T-cell (primary cell): ENCODE data around the gene DDI2. TPM values are rescaled to one million over a fixed set of nuclear protein-coding genes. Genes with fewer than 3 reads are reported as not detected.

Experiments
- ATAC-seq, 4 experiments: fragments of 200-7000 bp in 3 of 4; fragments of 150-1000 bp in 1 of 4; cut with Tn5 transposase; replicated peaks in 1 of 4; 1 replicate in 3 of 4; 2 replicates in 1 of 4; pipeline ENCODE4 v1.10.0; 2021; ENCODE audit warnings: moderate library complexity in 3 of 4, mild to moderate bottlenecking in 2 of 4, moderate number of reproducible peaks in 1 of 4
- CTCF ChIA-PET, 2 donors: fragments of 300-600 bp; sonication (Branson Sonifier 250); formaldehyde crosslinking; loops; one replicate each; lab custom pipeline; 2022; ENCODE audit warnings: antibody characterized with exemption in 2 of 2; lab: Charles Lee
- POLR2A ChIA-PET, 2 donors: fragments of 300-600 bp; sonication (Branson Sonifier 250); formaldehyde crosslinking; loops; one replicate each; lab custom pipeline; 2022; ENCODE audit warnings: antibody characterized with exemption in 2 of 2; lab: Charles Lee
- DNase-seq, 35 experiments: peaks; one replicate each; pipeline versions ENCODE4 v3.0.0 to v3.0.0-alpha.2; 2013 to 2023
- H3K27ac ChIP-seq: one replicate; pipeline ENCODE4 v1.5.1; 2013; ENCODE audit warnings: low read length
- H3K27me3 ChIP-seq, 2 experiments: replicated peaks in 1 of 2; 1 replicate in 1 of 2; 2 replicates in 1 of 2; pipeline versions ENCODE4 v1.6.1 to v1.7.0; 2013; ENCODE audit warnings: low read length in 1 of 2, mixed read lengths in 1 of 2; ENCODE audit not compliant: control insufficient read depth in 2 of 2, insufficient read depth in 2 of 2; ENCODE audit errors: extremely low read depth in 1 of 2
- H3K36me3 ChIP-seq, 2 donors: 1 replicate in 1 of 2; 2 replicates in 1 of 2; pipeline versions ENCODE4 v1.6.1 to v1.7.0; 2013; ENCODE audit warnings: low read length in 1 of 2; ENCODE audit not compliant: control insufficient read depth in 2 of 2, insufficient read depth in 1 of 2; ENCODE audit errors: extremely low read depth in 1 of 2
- H3K4me1 ChIP-seq, 2 experiments: 1 replicate in 1 of 2; 2 replicates in 1 of 2; pipeline versions ENCODE4 v1.6.1 to v1.7.0; 2013; ENCODE audit warnings: low read length in 2 of 2, mixed read lengths in 1 of 2; ENCODE audit not compliant: insufficient read depth in 2 of 2, control insufficient read depth in 1 of 2; ENCODE audit errors: extremely low read depth in 1 of 2
- H3K4me3 ChIP-seq, 2 donors: 1 replicate in 1 of 2; 2 replicates in 1 of 2; pipeline versions ENCODE4 v1.5.1 to v1.7.0; 2013; ENCODE audit warnings: mild to moderate bottlenecking in 2 of 2, low read length in 1 of 2, moderate library complexity in 1 of 2; ENCODE audit not compliant: control insufficient read depth in 1 of 2; ENCODE audit errors: extremely low read depth in 1 of 2
- H3K9me3 ChIP-seq: 2 replicates; pipeline ENCODE4 v1.7.0; 2013
- H3K27ac Mint-ChIP-seq, 2 donors: one replicate each; pipeline ENCODE4 v1.8.0; 2020 to 2021; ENCODE audit warnings: mild to moderate bottlenecking in 2 of 2, mixed read lengths in 2 of 2
- H3K27me3 Mint-ChIP-seq, 2 donors: one replicate each; pipeline ENCODE4 v1.8.0; 2021 to 2022; ENCODE audit warnings: mixed read lengths in 2 of 2
- H3K36me3 Mint-ChIP-seq: one replicate; pipeline ENCODE4 v1.8.0; 2021; ENCODE audit warnings: mixed read lengths
- H3K4me1 Mint-ChIP-seq, 3 donors: one replicate each; pipeline ENCODE4 v1.8.0; 2020 to 2022; ENCODE audit warnings: mixed read lengths in 3 of 3, mild to moderate bottlenecking in 1 of 3
- H3K4me3 Mint-ChIP-seq, 3 donors: one replicate each; pipeline ENCODE4 v1.8.0; 2020 to 2022; ENCODE audit warnings: mild to moderate bottlenecking in 3 of 3, mixed read lengths in 3 of 3, moderate library complexity in 3 of 3
- H3K9me3 Mint-ChIP-seq, 3 donors: one replicate each; pipeline ENCODE4 v1.8.0; 2020 to 2022; ENCODE audit warnings: mixed read lengths in 3 of 3
- WGBS: methylation state at CpG from one replicate; pipeline ENCODE4 v1.1.5; 2013; ENCODE audit warnings: missing lambda C conversion rate; ENCODE audit not compliant: insufficient coverage; 5-methylcytosine and 5-hydroxymethylcytosine counted together
- total RNA-seq, 35 experiments: library from RNA in 6 of 35; stranded (reverse) in 6 of 35; fragments of 120-200 nt in 1 of 35; gene quantifications; one replicate each; pipeline versions ENCODE4 v1.2.1 to v1.2.4 and lab custom pipeline; 2013 to 2026

Gene DDI2
- total RNA-seq, 5 donors from 2014 or later (not counting 1 experiment from before 2014, with no cell fraction given): 32.4 to 62.2 (median 60.5) TPM

GRCh38 chr1:15668089-15668754, 51.0 kb downstream of the DDI2 start:
- Mint-ChIP-seq H3K27ac (no peak overlapping the region), H3K4me3 (no peak overlapping the region), H3K9me3 (no peaks in the 10 kb centered on the region), H3K27me3 (no peaks in the 10 kb centered on the region), H3K4me1 (peaks cover 0 to 5% (median 0%) of the 10 kb centered on the region in 3 donors), H3K36me3 (peaks cover 5% of the 10 kb centered on the region)
- ChIA-PET CTCF (interaction anchor here in 1 of 2 donors (0.5 kb wide), 1 partner anchor 269 kb away, joined by 4 read pairs; no protein-coding TSS in a partner anchor), POLR2A (interaction anchor here in 1 of 2 donors (0.7 kb wide), 1 partner anchor 16 kb away, joined by 3 read pairs; no protein-coding TSS in a partner anchor)
- H3K27me3 ChIP-seq: no peaks in the 10 kb centered on the region
- no peak overlapping the region for H3K4me3 ChIP-seq
- H3K27ac ChIP-seq: no peak overlapping the region
- H3K4me1 ChIP-seq: no peaks in the 10 kb centered on the region
- ATAC-seq (no peak), DNase-seq (no peak)
- H3K36me3 ChIP-seq: no peaks in the 10 kb centered on the region
- no peaks in the 10 kb centered on the region for H3K9me3 ChIP-seq
- WGBS: no CpG with 5 or more reads among the region's 5 CpGs

GRCh38 chr1:15669074-15669473, 51.8 kb downstream of the DDI2 start:
- ChIA-PET POLR2A (interaction anchor here in 1 of 2 donors (0.7 kb wide), 1 partner anchor 16 kb away, joined by 3 read pairs; no protein-coding TSS in a partner anchor), CTCF (no interaction called here)
- no peak overlapping the region for H3K27ac ChIP-seq
- H3K4me1 Mint-ChIP-seq: peaks cover 0 to 5% (median 0%) of the 10 kb centered on the region in 3 donors
- H3K36me3 Mint-ChIP-seq: peaks cover 3% of the 10 kb centered on the region
- no peak overlapping the region for H3K4me3 ChIP-seq
- 90% methylated on average over 3 of the region's 10 CpGs for WGBS
- no peaks in the 10 kb centered on the region for H3K9me3 ChIP-seq
- H3K27ac Mint-ChIP-seq: no peak overlapping the region
- H3K9me3 Mint-ChIP-seq: no peaks in the 10 kb centered on the region
- H3K4me1 ChIP-seq: no peaks in the 10 kb centered on the region
- H3K27me3 Mint-ChIP-seq: no peaks in the 10 kb centered on the region
- no peaks in the 10 kb centered on the region for H3K36me3 ChIP-seq
- no peak overlapping the region for H3K4me3 Mint-ChIP-seq
- DNase-seq: no peak
- ATAC-seq: no peak
- no peaks in the 10 kb centered on the region for H3K27me3 ChIP-seq

DNA sequence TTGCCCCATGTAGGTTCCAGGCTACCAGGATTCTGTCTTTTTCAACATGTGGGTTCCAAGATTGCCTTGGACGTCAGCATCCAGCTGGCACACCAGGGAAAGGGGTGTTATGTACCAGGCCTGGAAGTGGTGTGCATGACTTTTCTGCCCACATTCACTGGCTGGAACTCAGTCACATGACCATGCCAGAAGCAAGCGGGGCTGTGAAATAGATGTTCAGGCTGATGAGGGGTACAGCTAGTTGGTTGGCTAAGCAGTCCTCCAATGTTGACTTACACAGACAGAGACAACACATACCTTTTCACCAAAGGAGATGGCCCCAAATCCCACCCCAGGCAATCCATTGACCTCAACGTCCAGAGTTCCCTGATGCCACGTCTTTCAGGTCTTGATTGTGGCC, 52.6 kb downstream of the DDI2 start:
- H3K9me3 ChIP-seq: no peaks in the 10 kb centered on the region
- Mint-ChIP-seq H3K9me3 (no peaks in the 10 kb centered on the region), H3K4me1 (peaks cover 0 to 5% (median 0%) of the 10 kb centered on the region in 3 donors), H3K4me3 (no peak overlapping the region), H3K27me3 (no peaks in the 10 kb centered on the region), H3K27ac (no peak overlapping the region), H3K36me3 (peaks cover 3% of the 10 kb centered on the region)
- H3K4me3 ChIP-seq: no peak overlapping the region
- H3K4me1 ChIP-seq: no peaks in the 10 kb centered on the region
- H3K27me3 ChIP-seq: no peaks in the 10 kb centered on the region
- ChIA-PET POLR2A (no interaction called here), CTCF (interaction anchor here in 1 of 2 donors (0.5 kb wide), 1 partner anchor 693 kb away, joined by 4 read pairs; no protein-coding TSS in a partner anchor)
- DNase-seq (no peak), ATAC-seq (no peak)
- no peak overlapping the region for H3K27ac ChIP-seq
- H3K36me3 ChIP-seq: no peaks in the 10 kb centered on the region
- WGBS: 100% methylated on average over 3 of the region's 4 CpGs

GRCh38 chr1:15671430-15671829, 54.2 kb downstream of the DDI2 start:
- Histone ChIP-seq H3K9me3 (no peaks in the 10 kb centered on the region), H3K4me1 (no peaks in the 10 kb centered on the region), H3K27me3 (no peaks in the 10 kb centered on the region), H3K27ac (no peak overlapping the region), H3K4me3 (no peak overlapping the region), H3K36me3 (no peaks in the 10 kb centered on the region)
- no CpG with 5 or more reads among the region's 2 CpGs for WGBS
- peaks cover 3% of the 10 kb centered on the region for H3K36me3 Mint-ChIP-seq
- peaks cover 0 to 5% (median 0%) of the 10 kb centered on the region in 3 donors for H3K4me1 Mint-ChIP-seq
- CTCF ChIA-PET: no interaction called here
- DNase-seq (no peak), ATAC-seq (no peak)
- no peaks in the 10 kb centered on the region for H3K27me3 Mint-ChIP-seq
- POLR2A ChIA-PET: interaction anchor here (0.6 kb wide), 2 partner anchors 19 to 84 kb away, joined by 4 to 9 read pairs; no protein-coding TSS in a partner anchor
- H3K4me3 Mint-ChIP-seq: no peak overlapping the region
- H3K9me3 Mint-ChIP-seq: no peaks in the 10 kb centered on the region
- no peak overlapping the region for H3K27ac Mint-ChIP-seq

- no peak for ATAC-seq
- Histone ChIP-seq H3K27ac (no peak overlapping the region), H3K4me3 (no peak overlapping the region), H3K27me3 (no peaks in the 10 kb centered on the region), H3K9me3 (no peaks in the 10 kb centered on the region), H3K4me1 (no peaks in the 10 kb centered on the region), H3K36me3 (no peaks in the 10 kb centered on the region)
- Mint-ChIP-seq H3K27me3 (no peaks in the 10 kb centered on the region), H3K4me1 (peaks cover 0 to 3% (median 0%) of the 10 kb centered on the region in 3 donors), H3K27ac (no peak overlapping the region), H3K4me3 (no peak overlapping the region), H3K36me3 (no peaks in the 10 kb centered on the region), H3K9me3 (no peaks in the 10 kb centered on the region)
- no peak for DNase-seq
- 92% methylated on average over 6 of the region's 12 CpGs for WGBS
- ChIA-PET CTCF (no interaction called here), POLR2A (no interaction called here)
Observed at GRCh38 chr1:15674386-15675159, 57.3 kb downstream of the DDI2 start.

- ChIA-PET POLR2A (no interaction called here), CTCF (no interaction called here)
- H3K9me3 Mint-ChIP-seq: no peaks in the 10 kb centered on the region
- Histone ChIP-seq H3K27ac (no peak overlapping the region), H3K36me3 (no peaks in the 10 kb centered on the region), H3K9me3 (no peaks in the 10 kb centered on the region), H3K4me3 (no peak overlapping the region), H3K27me3 (no peaks in the 10 kb centered on the region), H3K4me1 (no peaks in the 10 kb centered on the region)
- WGBS: 100% methylated on average over 1 of the region's 2 CpGs
- H3K4me1 Mint-ChIP-seq: peaks cover 0 to 3% (median 0%) of the 10 kb centered on the region in 3 donors
- ATAC-seq: no peak
- H3K27ac Mint-ChIP-seq: no peak overlapping the region
- no peak for DNase-seq
- no peak overlapping the region for H3K4me3 Mint-ChIP-seq
- no peaks in the 10 kb centered on the region for H3K36me3 Mint-ChIP-seq
- no peaks in the 10 kb centered on the region for H3K27me3 Mint-ChIP-seq
Observed at GRCh38 chr1:15676010-15676409, 58.8 kb downstream of the DDI2 start.
